Neuronal stem cell (in vitro differentiated cells): ENCODE measurements around the gene COL6A2.

Experiments used
- DNase-seq: peaks from one replicate; pipeline ENCODE4 v3.0.0-alpha.2; 2013; ENCODE audit warnings: low spot score
- H2AFZ ChIP-seq: one replicate; pipeline ENCODE4 v1.6.1; 2013; ENCODE audit warnings: mild to moderate bottlenecking, low read length, inconsistent platforms
- H2AK5ac ChIP-seq: 2 replicates; pipeline ENCODE4 v1.6.1; 2013; ENCODE audit warnings: low read depth, mild to moderate bottlenecking, inconsistent platforms, low read length, moderate library complexity, mixed read lengths
- H2BK120ac ChIP-seq: 2 replicates; pipeline ENCODE4 v1.6.1; 2013; ENCODE audit warnings: low read depth, mild to moderate bottlenecking, inconsistent platforms, low read length, moderate library complexity, mixed read lengths
- H2BK12ac ChIP-seq: one replicate; pipeline ENCODE4 v1.6.1; 2013; ENCODE audit warnings: low read length, inconsistent platforms
- H2BK15ac ChIP-seq: 2 replicates; pipeline ENCODE4 v1.6.1; 2013; ENCODE audit warnings: mild to moderate bottlenecking, low read length, inconsistent platforms, mixed read lengths
- H2BK5ac ChIP-seq: one replicate; pipeline ENCODE4 v1.6.1; 2013; ENCODE audit warnings: inconsistent platforms, mild to moderate bottlenecking, low read length, moderate library complexity
- H3K14ac ChIP-seq: one replicate; pipeline ENCODE4 v1.6.1; 2013; ENCODE audit warnings: low read length, inconsistent platforms
- H3K18ac ChIP-seq: 2 replicates; pipeline ENCODE4 v1.6.1; 2013; ENCODE audit warnings: low read length, inconsistent platforms
- H3K23ac ChIP-seq: 2 replicates; pipeline ENCODE4 v1.6.1; 2013; ENCODE audit warnings: low read depth, mild to moderate bottlenecking, mixed read lengths, low read length, inconsistent platforms; ENCODE audit not compliant: poor library complexity
- H3K27ac ChIP-seq: replicated peaks from 3 replicates; pipeline ENCODE4 v1.5.1; 2013; ENCODE audit warnings: low read length, inconsistent platforms
- H3K27me3 ChIP-seq, 3 experiments: 2 replicates each; pipeline ENCODE4 v1.6.1; 2013; ENCODE audit warnings: low read length in 3 of 3, mild to moderate bottlenecking in 2 of 3, inconsistent platforms in 1 of 3, low read depth in 1 of 3, mixed read lengths in 1 of 3, moderate library complexity in 1 of 3; ENCODE audit not compliant: control insufficient read depth in 3 of 3, insufficient read depth in 3 of 3
- H3K36me3 ChIP-seq, 2 donors: replicated peaks in 1 of 2; 2 replicates each; pipeline ENCODE4 v1.6.1; 2013; ENCODE audit warnings: low read length in 2 of 2; ENCODE audit not compliant: control insufficient read depth in 2 of 2, insufficient read depth in 2 of 2
- H3K4ac ChIP-seq: 2 replicates; pipeline ENCODE4 v1.6.1; 2013; ENCODE audit warnings: inconsistent platforms, mild to moderate bottlenecking, low read length, moderate library complexity
- H3K4me1 ChIP-seq, 2 donors: 1 replicate in 1 of 2; 2 replicates in 1 of 2; pipeline ENCODE4 v1.6.1; 2013; ENCODE audit warnings: low read length in 2 of 2, low read depth in 1 of 2; ENCODE audit not compliant: control insufficient read depth in 2 of 2, insufficient read depth in 1 of 2
- H3K4me2 ChIP-seq: one replicate; pipeline ENCODE4 v1.6.1; 2013; ENCODE audit warnings: mild to moderate bottlenecking, low read length, inconsistent platforms; ENCODE audit not compliant: insufficient read depth, poor library complexity, severe bottlenecking
- H3K4me3 ChIP-seq, 2 donors: 2 replicates each; pipeline ENCODE4 v1.5.1; 2013; ENCODE audit warnings: low read length in 2 of 2, mild to moderate bottlenecking in 2 of 2, inconsistent platforms in 1 of 2, moderate library complexity in 1 of 2
- H3K79me1 ChIP-seq: one replicate; pipeline ENCODE4 v1.6.1; 2013; ENCODE audit warnings: low read depth, mild to moderate bottlenecking, inconsistent platforms, low read length, moderate library complexity
- H3K9ac ChIP-seq: one replicate; pipeline ENCODE4 v1.6.1; 2013; ENCODE audit warnings: mild to moderate bottlenecking, low read depth, low read length, inconsistent platforms; ENCODE audit not compliant: poor library complexity
- H3K9me3 ChIP-seq, 2 donors: replicated peaks in 1 of 2; 2 replicates each; pipeline versions ENCODE3 to v1.6.1; 2013; ENCODE audit warnings: low read length in 2 of 2, mild to moderate bottlenecking in 2 of 2, inconsistent platforms in 1 of 2, low read depth in 1 of 2, mixed read lengths in 1 of 2, moderate library complexity in 1 of 2; ENCODE audit not compliant: control insufficient read depth in 2 of 2, insufficient read depth in 1 of 2
- H4K8ac ChIP-seq: one replicate; pipeline ENCODE4 v1.6.1; 2013; ENCODE audit warnings: low read depth, mild to moderate bottlenecking, inconsistent platforms, low read length, moderate library complexity
- H4K91ac ChIP-seq: one replicate; pipeline ENCODE4 v1.6.1; 2013; ENCODE audit warnings: low read length, low read depth, mild to moderate bottlenecking, inconsistent platforms; ENCODE audit not compliant: poor library complexity
- WGBS, 2 donors: extraction: QIAGEN DNeasy Blood & Tissue Kit; methylation state at CpG; one replicate each; pipeline ENCODE4 v1.1.7; 2013; ENCODE audit warnings: missing lambda C conversion rate in 2 of 2, mixed read lengths in 1 of 2; ENCODE audit not compliant: insufficient read length in 2 of 2, insufficient replicate concordance in 1 of 2; ENCODE audit errors: extremely low coverage in 2 of 2; 5-methylcytosine and 5-hydroxymethylcytosine counted together

COL6A2 gene

DNA sequence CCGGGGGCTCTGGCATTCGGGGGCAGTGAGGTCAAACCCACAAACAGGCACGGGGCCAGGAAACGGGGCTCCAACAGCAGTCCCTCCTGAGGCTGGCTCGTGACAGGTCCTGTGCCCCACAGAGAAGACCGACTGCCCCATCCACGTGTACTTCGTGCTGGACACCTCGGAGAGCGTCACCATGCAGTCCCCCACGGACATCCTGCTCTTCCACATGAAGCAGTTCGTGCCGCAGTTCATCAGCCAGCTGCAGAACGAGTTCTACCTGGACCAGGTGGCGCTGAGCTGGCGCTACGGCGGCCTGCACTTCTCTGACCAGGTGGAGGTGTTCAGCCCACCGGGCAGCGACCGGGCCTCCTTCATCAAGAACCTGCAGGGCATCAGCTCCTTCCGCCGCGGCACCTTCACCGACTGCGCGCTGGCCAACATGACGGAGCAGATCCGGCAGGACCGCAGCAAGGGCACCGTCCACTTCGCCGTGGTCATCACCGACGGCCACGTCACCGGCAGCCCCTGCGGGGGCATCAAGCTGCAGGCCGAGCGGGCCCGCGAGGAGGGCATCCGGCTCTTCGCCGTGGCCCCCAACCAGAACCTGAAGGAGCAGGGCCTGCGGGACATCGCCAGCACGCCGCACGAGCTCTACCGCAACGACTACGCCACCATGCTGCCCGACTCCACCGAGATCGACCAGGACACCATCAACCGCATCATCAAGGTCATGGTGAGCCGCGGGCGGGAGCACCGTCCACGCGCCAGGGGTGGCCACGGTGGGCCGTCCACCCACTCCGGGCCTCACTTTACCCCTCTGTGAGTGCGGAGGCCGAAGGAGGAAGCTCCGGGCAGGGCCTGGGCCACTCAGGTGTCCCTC is 14.2 kb downstream of the COL6A2 start:
- Histone ChIP-seq H2BK12ac (peak overlapping the region; percentile 22), H3K9ac (peak overlapping the region; percentile 70), H3K14ac (peak overlapping the region; percentile 82), H3K4ac (no peak overlapping the region), H2AK5ac (peak overlapping the region; percentile 37), H3K18ac (peak overlapping the region; percentile 38), H3K27ac (no peak overlapping the region), H2AFZ (no peak overlapping the region), H4K8ac (no peak overlapping the region), H3K79me1 (peaks cover 6% of the 10 kb centered on the region), H3K23ac (peak overlapping the region; percentile 80), H3K36me3 (peaks cover 0 to 3% of the 10 kb centered on the region in 2 donors), H3K4me3 (no peak overlapping the region), H3K4me1 (no peaks in the 10 kb centered on the region), H3K9me3 (peaks cover 2 to 5% of the 10 kb centered on the region in 2 donors), H2BK15ac (no peak overlapping the region), H4K91ac (no peak overlapping the region), H3K27me3 (no peaks in the 10 kb centered on the region), H2BK5ac (no peak overlapping the region), H3K4me2 (no peak overlapping the region), H2BK120ac (peak overlapping the region; percentile 72)
- WGBS, 2 donors: no CpG with 5 or more reads among the region's 69 CpGs
- no peak for DNase-seq

DNA sequence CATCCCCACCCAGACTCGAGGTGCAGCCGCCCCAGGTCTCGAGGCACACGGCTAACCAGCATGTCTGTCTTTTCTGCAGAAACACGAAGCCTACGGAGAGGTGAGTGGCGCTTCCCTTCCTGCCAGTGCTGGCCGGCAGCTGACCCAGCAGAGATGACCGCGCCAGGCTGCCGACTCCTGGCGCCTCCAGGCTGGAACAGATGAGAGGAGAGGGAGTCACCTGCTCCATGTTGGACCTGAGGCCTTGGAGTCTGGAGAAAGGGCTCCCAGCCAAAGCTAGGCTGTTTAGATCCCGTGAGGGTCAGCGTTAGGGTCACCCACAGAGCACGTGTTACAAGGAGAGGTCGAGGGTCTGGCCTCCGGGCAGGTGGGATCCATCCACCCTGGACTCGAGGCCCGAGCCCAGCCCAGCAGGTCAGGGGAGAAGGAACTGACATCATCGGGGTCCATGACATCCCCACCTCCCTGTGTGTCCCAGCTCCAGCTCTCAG is 14.9 kb downstream of the COL6A2 start:
- Histone ChIP-seq H3K4me1 (no peaks in the 10 kb centered on the region), H3K27me3 (no peaks in the 10 kb centered on the region), H3K79me1 (peaks cover 6% of the 10 kb centered on the region), H2AFZ (no peak overlapping the region), H3K9me3 (peaks cover 2 to 5% of the 10 kb centered on the region in 2 donors), H2BK15ac (no peak overlapping the region), H3K27ac (no peak overlapping the region), H2AK5ac (no peak overlapping the region), H3K4ac (no peak overlapping the region), H3K18ac (peak overlapping the region; percentile 38), H2BK12ac (no peak overlapping the region), H3K9ac (no peak overlapping the region), H4K91ac (no peak overlapping the region), H3K4me2 (no peak overlapping the region), H3K23ac (peak overlapping the region; percentile 43), H3K36me3 (peaks cover 0 to 3% of the 10 kb centered on the region in 2 donors), H3K4me3 (no peak overlapping the region), H2BK120ac (no peak overlapping the region), H4K8ac (no peak overlapping the region), H3K14ac (no peak overlapping the region), H2BK5ac (no peak overlapping the region)
- DNase-seq: no peak
- WGBS, 2 donors: no CpG with 5 or more reads among the region's 20 CpGs

DNA sequence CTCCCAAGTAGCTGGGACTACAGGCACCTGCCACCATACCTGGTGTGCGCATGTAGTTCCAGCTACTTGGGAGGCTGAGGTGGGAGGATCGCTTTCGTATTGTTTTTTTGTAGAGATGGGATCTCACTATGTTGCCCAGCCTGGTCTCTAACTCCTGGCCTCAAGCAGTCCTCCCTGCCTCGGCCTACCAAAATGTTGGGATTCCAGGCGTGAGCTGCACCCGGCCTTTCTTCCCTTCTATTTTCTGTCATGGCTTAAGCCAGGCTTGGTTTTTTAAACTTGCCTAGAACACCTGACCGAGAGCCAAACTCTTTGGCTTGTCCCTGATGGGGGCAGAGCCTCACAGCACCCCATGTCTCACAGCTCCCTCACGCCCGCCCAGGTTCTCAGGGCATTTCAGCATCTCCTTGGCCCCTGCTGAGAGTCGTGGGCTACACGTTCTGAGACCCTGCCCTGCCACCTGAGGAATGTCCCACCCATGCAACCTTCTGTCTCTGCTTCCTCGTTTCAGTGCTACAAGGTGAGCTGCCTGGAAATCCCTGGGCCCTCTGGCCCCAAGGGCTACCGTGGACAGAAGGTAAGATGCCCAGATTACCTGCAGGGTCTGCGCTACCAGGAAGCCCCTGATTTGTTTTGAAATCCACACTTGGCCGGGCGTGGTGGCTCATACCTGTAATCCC is 15.7 kb downstream of the COL6A2 start:
- Histone ChIP-seq H3K4me1 (no peaks in the 10 kb centered on the region), H3K9ac (no peak overlapping the region), H2BK120ac (no peak overlapping the region), H3K4me3 (peak overlapping the region in 1 of 2 donors; percentile 26), H2BK5ac (no peak overlapping the region), H3K79me1 (peaks cover 6% of the 10 kb centered on the region), H2AFZ (no peak overlapping the region), H3K36me3 (peaks cover 0 to 3% of the 10 kb centered on the region in 2 donors), H3K23ac (no peak overlapping the region), H2AK5ac (no peak overlapping the region), H3K27me3 (no peaks in the 10 kb centered on the region), H4K91ac (no peak overlapping the region), H2BK15ac (no peak overlapping the region), H3K4me2 (no peak overlapping the region), H4K8ac (no peak overlapping the region), H3K14ac (no peak overlapping the region), H2BK12ac (no peak overlapping the region), H3K27ac (no peak overlapping the region), H3K9me3 (peaks cover 0 to 5% of the 10 kb centered on the region in 2 donors), H3K4ac (no peak overlapping the region), H3K18ac (no peak overlapping the region)
- DNase-seq: no peak
- WGBS, 2 donors: no CpG with 5 or more reads among the region's 16 CpGs

DNA sequence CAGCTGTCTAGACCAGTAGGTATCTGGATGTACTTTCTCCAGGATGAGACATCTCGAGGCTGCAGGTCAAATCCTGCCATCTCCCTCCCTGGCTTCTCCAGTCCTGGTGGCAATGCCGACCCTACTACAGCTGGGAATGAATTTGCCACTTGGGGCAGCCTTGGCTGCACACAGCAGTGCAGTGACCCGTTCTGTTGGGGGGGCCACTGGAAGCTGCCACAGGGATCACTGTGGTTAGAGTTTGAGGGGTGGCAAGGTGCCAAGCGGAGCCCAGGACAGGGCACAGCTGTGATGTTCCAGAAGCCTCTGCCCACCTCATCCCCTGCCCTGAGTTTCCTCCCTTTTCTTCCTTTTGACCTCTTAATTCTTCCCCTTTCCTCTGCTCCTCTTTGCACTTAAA is 17.1 kb downstream of the COL6A2 start:
- Histone ChIP-seq H3K79me1 (peaks cover 5% of the 10 kb centered on the region), H3K9ac (no peak overlapping the region), H3K4ac (no peak overlapping the region), H2BK120ac (no peak overlapping the region), H2BK12ac (no peak overlapping the region), H3K23ac (no peak overlapping the region), H3K4me1 (no peaks in the 10 kb centered on the region), H4K8ac (no peak overlapping the region), H3K4me3 (peak overlapping the region in 1 of 2 donors; percentile 50), H2AFZ (no peak overlapping the region), H2AK5ac (no peak overlapping the region), H3K36me3 (peaks cover 0 to 3% of the 10 kb centered on the region in 2 donors), H3K9me3 (peaks cover 0 to 5% of the 10 kb centered on the region in 2 donors), H3K27me3 (no peaks in the 10 kb centered on the region), H3K4me2 (no peak overlapping the region), H2BK5ac (no peak overlapping the region), H3K27ac (no peak overlapping the region), H3K18ac (no peak overlapping the region), H4K91ac (no peak overlapping the region), H2BK15ac (no peak overlapping the region), H3K14ac (no peak overlapping the region)
- no peak for DNase-seq
- no CpG with 5 or more reads among the region's 4 CpGs for WGBS, 2 donors
